Superior temporal gyrus (tissue), 1 donor: ENCODE results near the gene GPC5.
"Not testable (repeated sequence)": the region's sequence is repeated elsewhere in the genome, so short reads cannot be mapped to it uniquely, and the experiment has no call there.

Experiments
- DNase-seq: peaks from one replicate; pipeline ENCODE4 v3.0.0-alpha.2; 2016; ENCODE audit errors: extremely low spot score

GPC5 gene

GRCh38 chr13:92260363-92260762, 861.9 kb downstream of the GPC5 start:
- DNase-seq, result no peak

DNA sequence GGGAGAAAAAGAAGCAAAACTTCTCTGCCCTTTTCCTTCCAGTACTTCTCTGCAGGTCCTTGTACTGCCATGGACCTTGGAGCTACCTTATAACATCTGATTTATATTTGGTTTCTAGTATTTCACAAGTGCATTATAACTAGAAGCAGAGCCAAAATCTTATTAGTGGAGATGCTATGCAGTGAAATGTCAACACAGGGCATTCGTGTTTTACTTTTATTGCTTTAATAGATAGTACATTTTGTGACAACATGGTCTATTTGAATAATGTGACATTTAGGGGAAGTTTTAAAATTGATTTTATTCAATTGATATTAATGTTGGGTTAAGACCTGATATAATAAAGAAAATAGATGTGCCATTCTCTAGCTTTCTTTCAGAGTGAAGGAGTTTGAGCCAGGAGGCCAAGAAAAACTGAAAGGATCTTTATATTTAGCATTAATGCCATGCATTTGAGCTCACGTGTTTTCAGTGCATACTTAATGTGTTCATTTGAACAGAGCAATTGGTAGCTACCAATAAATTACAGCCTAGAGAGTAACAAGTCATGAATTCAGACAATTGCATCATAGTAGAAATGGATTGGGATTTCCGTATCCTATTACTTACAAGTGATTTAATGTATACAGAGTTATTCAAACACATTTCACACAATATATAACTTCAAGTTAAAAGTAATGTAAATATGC, 863.8 kb downstream of the GPC5 start:
- no peak for DNase-seq

DNA sequence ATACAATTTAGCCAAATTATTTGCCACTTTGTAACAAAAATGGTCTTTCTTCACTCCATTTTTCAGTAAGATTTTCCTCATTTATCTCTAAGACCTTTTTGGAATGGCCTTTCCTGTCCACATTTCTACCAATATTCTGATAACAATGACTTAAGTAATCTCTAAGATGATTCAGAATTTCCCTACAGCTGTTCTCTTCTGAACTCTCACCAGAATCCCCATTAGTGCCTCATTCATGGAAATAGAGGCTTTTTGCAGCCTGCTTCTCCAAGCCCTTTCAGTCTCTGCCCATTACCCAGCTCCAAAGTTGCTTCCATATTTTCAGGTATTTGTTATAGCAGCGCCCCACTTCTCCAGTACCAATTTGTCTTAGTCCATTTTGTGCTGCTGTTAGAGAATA, 867.0 kb downstream of the GPC5 start:
- no peak for DNase-seq

DNA sequence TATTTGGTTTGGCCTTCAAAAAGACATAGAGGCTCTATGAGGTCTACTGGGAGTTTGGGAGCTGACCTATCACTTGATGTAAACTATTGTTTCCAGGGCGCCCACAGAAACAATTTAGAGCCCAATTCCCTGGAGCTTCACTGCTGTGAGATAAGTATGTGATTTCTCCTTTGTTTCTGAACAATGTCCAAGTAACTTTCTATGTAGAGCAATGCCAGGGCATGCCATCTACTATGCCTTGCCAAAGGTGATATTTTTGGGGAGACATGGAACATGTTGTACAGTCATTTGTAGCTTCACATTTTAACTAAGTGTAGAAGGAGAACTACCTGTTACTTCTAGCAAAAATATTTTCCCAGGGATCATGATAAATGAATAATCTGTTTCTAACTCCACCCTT, 872.6 kb downstream of the GPC5 start:
- DNase-seq, result no peak

GRCh38 chr13:92272177-92272576, 873.8 kb downstream of the GPC5 start:
- no peak for DNase-seq

GRCh38 chr13:92280986-92281385, 882.6 kb downstream of the GPC5 start:
- not testable (repeated sequence) for DNase-seq

DNA sequence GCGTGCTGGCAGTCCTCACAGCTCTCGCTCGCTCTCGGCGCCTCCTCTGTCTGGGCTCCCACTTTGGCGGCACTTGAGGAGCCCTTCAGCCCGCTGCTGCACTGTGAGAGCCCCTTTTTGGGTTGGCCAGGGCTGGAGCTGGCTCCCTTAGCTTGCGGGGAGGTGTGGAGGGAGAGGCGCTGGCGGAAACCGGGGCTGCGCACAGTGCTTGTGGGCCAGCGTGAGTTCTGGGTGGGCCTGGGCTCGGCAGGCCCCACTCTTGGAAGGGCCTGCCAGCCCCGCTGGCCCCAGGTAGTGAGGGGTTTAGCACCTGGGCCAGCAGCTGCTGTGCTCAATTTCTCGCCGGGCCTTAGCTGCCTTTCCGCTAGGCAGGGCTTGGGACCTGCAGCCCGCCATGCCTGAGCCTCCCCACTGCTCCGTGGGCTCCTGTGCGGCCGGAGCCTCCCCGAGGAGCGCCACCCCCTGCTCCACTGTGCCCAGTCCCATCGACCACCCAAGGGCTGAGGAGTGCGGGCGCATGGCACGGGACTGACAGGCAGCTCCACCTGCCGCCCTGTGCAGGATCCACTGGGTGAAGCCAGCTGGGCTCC, 892.4 kb downstream of the GPC5 start:
- not testable (repeated sequence) for DNase-seq

GRCh38 chr13:92294533-92294932, 896.1 kb downstream of the GPC5 start:
- DNase-seq, result not testable (repeated sequence)

DNA sequence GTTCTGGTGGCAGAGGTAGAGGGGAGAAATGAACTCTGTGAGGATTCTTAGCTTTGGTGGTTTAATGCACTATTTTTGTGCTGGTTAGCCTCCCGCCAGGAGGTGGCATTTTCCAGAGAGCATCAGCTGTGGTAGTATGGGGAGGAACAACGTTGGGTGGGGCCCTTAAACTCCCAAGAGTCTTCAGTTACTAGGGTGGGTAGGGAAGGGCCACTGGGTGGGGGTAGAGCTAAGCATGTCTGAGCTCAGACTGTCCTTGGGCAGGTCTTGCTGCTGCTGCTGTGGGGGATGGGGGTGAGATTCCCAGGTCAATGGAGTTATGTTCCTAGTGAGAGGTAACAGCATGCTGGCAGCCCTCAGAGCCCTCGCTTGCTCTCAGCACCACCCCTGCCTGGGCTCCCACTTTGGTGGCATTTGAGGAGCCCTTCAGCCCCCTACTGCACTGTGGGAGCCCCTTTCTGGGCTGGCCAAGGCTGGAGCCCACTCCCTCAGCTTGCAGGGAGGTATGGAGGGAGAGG, 897.8 kb downstream of the GPC5 start:
- DNase-seq, result not testable (repeated sequence)

DNA sequence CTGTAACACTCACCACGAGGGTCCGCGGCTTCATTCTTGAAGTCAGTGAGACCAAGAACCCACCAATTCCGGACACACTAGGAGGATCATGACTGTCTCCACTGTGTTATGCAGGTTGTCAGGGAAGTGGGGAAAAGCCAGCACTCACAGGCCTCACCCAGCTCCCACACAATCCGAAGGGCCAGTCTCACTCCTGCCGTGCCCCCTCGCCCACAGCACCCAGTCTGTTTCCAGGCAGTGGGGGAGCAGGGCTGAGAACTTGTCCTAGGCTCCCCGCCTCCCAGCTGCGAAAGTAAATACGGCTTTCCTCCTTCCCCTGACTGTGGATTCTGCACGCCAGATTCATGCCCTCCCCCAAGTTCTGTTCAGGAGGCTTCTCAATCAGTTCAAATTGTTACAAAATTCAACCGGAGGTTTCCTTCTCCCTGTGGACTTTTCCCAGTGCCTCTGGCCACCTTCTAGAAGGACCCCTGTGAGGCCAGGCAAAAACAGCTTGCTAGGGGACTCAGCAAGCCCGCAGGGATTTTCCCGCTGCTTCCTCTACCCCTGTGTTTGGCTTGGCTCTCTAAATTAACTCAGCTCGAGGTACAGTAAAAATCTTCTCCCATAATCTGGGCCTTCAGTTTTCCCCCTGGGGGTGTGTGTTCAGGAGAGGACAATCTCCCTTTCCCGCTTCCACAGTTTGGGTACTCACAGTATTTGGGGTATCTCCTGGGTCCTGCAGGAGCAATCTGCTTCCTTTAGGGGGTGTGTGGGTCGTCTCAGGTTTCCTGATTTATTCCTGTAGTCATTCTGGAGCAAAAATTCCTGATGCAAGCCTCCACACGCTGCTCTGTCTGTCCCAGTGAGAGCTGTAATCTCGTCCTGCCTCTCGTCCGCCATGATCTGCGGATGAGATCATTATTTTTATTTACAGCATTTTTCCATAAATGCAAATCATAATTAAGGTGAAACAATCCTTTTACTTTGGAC, 899.8 kb downstream of the GPC5 start:
- DNase-seq, result no peak

- DNase-seq, result no peak
These were observed 902.2 kb downstream of the GPC5 start for GRCh38 chr13:92300651-92301050.

DNA sequence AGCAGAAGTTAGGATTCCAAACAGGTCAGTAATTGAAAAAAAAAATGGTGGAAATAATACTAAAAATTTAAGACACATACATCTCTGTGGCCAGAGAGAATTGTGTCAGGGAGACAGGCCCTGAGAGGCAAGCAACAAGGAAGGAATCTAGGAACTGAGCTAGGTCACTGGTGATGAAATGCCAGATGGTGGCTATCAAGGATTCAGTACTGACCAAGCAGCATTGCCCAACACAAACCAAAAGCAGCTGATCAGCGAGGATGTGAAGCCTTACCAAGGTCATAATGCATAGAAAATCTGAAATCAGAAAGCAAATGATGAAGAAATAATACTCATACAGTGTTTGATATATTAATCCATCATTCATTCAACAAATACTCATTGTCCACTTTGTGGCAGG, 905.0 kb downstream of the GPC5 start:
- no peak for DNase-seq

GRCh38 chr13:92307752-92308151, 909.3 kb downstream of the GPC5 start:
- DNase-seq, result no peak

DNA sequence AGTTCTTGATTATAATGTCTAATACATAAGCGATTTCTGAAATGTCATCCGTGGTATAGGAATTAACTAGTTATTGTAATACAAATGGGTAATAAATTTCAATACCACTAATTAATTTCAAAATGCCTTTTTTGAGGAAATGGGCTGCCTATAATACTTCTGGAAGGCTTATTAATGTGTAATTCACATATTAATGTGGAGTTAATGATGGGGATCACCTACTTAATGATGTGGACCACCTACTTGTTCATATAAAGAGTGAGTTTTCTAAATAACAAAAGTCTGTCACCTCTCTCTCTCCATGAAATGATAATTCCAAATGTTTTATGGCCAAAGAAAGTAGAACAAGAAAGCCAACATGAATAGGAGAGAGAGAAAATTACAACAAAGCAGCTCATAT, 914.4 kb downstream of the GPC5 start:
- no peak for DNase-seq

DNA sequence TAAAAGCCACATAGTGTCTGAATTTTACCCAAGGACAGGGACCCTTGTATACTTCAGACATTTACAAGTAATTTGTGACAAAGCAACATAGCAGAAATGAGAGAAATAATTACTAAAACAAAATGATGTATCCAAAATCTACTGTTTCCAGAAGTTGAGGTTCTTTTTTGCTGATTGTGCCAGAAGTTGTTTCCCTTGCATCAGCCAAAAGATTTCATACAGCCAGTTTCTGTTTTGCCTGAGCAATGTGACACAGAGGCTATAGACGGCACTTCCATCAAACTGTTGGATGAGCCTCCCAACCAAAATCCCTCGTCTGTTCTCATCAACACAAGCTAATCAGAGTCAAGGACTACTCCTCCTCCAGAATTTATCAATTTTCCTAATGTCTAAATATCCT, 915.0 kb downstream of the GPC5 start:
- no peak for DNase-seq

DNA sequence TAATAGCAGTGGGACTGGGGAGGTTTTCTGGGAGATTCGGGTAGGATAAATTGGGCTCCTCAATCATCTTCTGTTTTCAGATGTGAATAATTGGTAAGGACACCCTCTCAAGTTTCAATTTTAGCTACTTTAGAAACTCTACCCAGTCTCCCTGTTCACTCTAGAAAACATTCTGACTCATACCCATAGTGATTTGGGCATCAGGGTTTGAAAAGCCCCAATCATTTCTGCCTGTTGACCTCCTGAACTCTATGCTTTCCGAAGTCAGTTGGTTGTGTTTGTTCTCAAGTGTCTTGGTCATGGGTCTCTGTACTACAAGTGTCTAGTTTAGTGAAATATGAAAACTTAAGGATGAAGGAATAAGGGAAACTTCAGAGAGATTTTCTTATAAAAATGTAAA, 916.8 kb downstream of the GPC5 start:
- DNase-seq, result no peak

DNA sequence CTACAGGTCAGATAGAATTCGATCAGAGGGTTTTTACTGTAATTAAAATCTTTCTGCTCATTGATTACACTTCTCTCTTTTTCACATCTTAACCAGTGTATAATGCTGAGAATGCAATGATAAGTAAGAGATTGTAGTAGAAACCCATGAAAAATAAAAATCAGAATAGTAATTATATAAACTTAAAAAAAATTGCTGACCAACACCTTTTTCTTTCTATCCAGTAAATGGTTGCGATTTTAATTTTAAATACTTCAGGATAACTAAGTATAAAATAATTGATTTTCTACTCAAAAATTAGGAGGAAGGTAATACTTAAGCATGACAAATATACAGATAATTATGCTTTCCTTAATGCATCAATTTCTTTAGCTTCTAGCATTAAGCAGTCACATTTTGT, 917.6 kb downstream of the GPC5 start:
- no peak for DNase-seq

DNA sequence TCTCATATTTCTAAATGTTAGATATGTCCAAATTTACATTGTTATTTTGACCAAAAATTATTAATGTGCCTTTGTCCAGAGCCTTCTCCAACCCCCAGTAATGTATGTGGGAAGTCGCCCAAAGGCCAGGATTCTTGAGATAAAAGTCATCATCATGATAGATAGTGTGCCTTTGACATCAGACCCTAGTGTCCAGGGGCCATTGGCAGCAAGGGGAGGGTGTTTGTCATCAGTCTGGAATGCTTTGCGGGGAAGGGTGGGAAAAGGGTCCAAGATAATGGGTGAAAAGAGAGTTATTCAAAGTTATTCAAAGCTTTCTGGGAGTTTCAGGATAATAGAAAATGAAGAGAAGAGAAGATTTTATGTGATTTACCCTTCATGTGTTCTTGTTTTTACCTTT, 918.6 kb downstream of the GPC5 start:
- DNase-seq, result no peak

DNA sequence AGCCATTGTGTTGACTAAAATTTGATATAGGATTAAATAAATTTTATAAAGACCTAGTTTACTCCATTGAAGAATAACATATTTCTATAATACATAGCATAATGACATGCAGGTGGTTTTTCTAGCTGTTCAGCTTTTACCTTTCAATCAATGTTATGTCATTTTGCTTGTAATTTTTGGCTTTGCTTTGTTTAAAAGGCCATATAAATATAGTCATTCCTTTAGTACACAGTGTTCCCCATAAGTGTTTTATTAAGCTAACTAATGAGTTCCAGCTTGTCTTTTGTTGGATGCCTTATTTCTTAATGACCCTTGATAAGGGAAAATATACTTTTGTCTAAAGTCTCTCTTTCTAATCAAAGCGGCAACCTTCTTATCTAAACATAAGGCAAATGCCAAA, 921.9 kb downstream of the GPC5 start:
- no peak for DNase-seq

DNA sequence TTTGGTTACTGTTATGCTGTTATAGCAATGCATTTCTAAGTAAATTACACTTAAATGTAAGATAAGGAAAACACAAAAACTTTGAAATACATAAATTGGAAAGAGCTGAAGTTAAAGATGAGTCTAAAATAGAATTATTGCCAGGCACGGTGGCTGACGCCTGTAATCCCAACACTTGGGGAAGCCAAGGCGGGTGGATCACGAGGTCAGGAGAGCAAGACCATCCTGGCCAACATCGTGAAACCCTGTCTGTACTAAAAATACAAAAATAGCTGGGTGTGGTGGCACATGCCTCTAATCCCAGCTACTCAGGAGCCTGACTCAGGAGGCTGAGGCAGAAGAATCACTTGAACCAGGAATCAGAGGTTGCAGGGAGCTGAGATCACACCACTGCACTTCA, 922.8 kb downstream of the GPC5 start:
- no peak for DNase-seq

- DNase-seq, result no peak
These were observed 947.2 kb downstream of the GPC5 start for GRCh38 chr13:92345627-92346026.

GRCh38 chr13:92346046-92346445, 947.6 kb downstream of the GPC5 start:
- no peak for DNase-seq
